GM13977 (cell line): ENCODE measurements around the gene DLG5.

Experiments used
- DNase-seq: peaks from one replicate; pipeline ENCODE4 v3.0.0; 2012; ENCODE audit warnings: low spot score
- CTCF ChIP-seq: IDR thresholded peaks from 2 replicates; pipeline ENCODE4 v1.5.1; 2012; ENCODE audit warnings: mild to moderate bottlenecking, control low read depth; ENCODE audit not compliant: insufficient read depth; ENCODE audit errors: extremely low read depth, missing control alignments
- in situ Hi-C: fragments of 300-500 bp; cut with MboI; formaldehyde crosslinking; loops from one replicate; pipeline ENCODE4 v1.12.0; 2022; ENCODE audit warnings: low sequenced_read_pairs, low pct_unique_long_range_greater_than_20kb, mixed read lengths, inconsistent platforms; ENCODE audit not compliant: unreplicated experiment

DLG5 gene

GRCh38 chr10:77971804-77972144 is 45.2 kb upstream of the DLG5 start:
- TF ChIP-seq CTCF, result no peak
- in situ Hi-C loops, result no loop called here
- DNase-seq, result no peak

GRCh38 chr10:77970869-77971803 is 44.6 kb upstream of the DLG5 start:
- peak; percentile 49 for DNase-seq

GRCh38 chr10:77969114-77969513 is 42.6 kb upstream of the DLG5 start:
- TF ChIP-seq CTCF, result no peak
- in situ Hi-C loops, result no loop called here
- no peak for DNase-seq

More at GRCh38 chr10:77970869-77971803, 44.6 kb upstream of the DLG5 start:
- in situ Hi-C loops, result no loop called here
- no peak for TF ChIP-seq CTCF

- TF ChIP-seq CTCF, result no peak
- in situ Hi-C loops, result no loop called here
- no peak for DNase-seq
Measured at GRCh38 chr10:77967611-77968022, 41.1 kb upstream of the DLG5 start.

- no peak for TF ChIP-seq CTCF
- no peak for DNase-seq
- in situ Hi-C loops, result no loop called here
Measured at GRCh38 chr10:77965294-77965693, 38.7 kb upstream of the DLG5 start.

- in situ Hi-C loops, result no loop called here
- no peak for DNase-seq
- TF ChIP-seq CTCF, result no peak
Measured at GRCh38 chr10:77964811-77965210, 38.3 kb upstream of the DLG5 start.
